Measurements from ENCODE around the gene LRRC49. TPM values are rescaled to one million over a fixed set of nuclear protein-coding genes. Genes with fewer than 3 reads are reported as not detected.
"Not testable (repeated sequence)": the region's sequence is repeated elsewhere in the genome, so short reads cannot be mapped to it uniquely, and the experiment has no call there.

Gene LRRC49
- total RNA-seq, 5 donors from 2014 or later (not counting 1 experiment from before 2014, with no cell fraction given), result 0.16 to 0.77 (median 0.51) TPM; not detected in 1

DNA sequence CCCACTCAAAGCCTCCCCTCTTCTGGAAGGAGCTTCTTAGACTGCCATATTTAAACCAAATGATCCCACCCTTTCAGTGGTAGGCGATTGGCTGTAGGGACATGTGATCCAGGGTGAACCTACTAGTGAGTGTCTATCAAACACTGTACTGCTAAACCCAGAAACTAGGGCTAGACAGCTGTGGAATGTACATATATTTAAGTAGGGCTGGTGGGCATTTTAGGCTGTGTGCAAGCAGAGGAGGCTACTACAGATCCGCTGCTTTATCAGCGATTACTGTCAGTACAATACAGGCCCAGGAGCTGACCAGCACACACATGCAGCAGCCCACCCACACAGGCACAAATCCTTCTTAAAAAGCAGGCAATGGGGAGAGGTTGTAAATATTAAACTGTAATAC lies 23.3 kb upstream of the LRRC49 start:
- DNase-seq (no peak), ATAC-seq (replicated peaks in 1 of 4) (no peak)
- no peak overlapping the region for H3K27ac Mint-ChIP-seq
- Histone ChIP-seq H3K9me3 (no peaks in the 10 kb centered on the region), H3K4me3 (ENCODE audit: control insufficient read depth in 1 of 2, extremely low read depth in 1 of 2, low read length in 1 of 2) (no peak overlapping the region), H3K27me3 (replicated peaks in 1 of 2; ENCODE audit: control insufficient read depth in 2 of 2, extremely low read depth in 1 of 2, insufficient read depth in 2 of 2, low read length in 1 of 2) (peaks cover 3 to 5% of the 10 kb centered on the region in 2 experiments), H3K4me1 (ENCODE audit: control insufficient read depth in 1 of 2, extremely low read depth in 1 of 2, insufficient read depth in 2 of 2, low read length in 2 of 2) (no peaks in the 10 kb centered on the region), H3K36me3 (ENCODE audit: control insufficient read depth in 2 of 2, extremely low read depth in 1 of 2, insufficient read depth in 1 of 2, low read length in 1 of 2) (no peaks in the 10 kb centered on the region), H3K27ac (ENCODE audit: low read length) (no peak overlapping the region)
- H3K36me3 Mint-ChIP-seq, result no peaks in the 10 kb centered on the region
- CTCF ChIA-PET, result no interaction called here
- WGBS (ENCODE audit: insufficient coverage), result no CpG with 5 or more reads among the region's 3 CpGs
- peaks cover 0 to 4% (median 0%) of the 10 kb centered on the region in 3 donors for H3K9me3 Mint-ChIP-seq
- no peak overlapping the region for H3K4me3 Mint-ChIP-seq
- POLR2A ChIA-PET, result no interaction called here
- H3K27me3 Mint-ChIP-seq, result peaks cover 23 to 24% of the 10 kb centered on the region in 2 donors
- no peaks in the 10 kb centered on the region for H3K4me1 Mint-ChIP-seq

- Mint-ChIP-seq H3K4me3 (no peak overlapping the region), H3K4me1 (no peaks in the 10 kb centered on the region), H3K9me3 (peaks cover 0 to 4% (median 0%) of the 10 kb centered on the region in 3 donors), H3K36me3 (no peaks in the 10 kb centered on the region), H3K27me3 (peaks cover 30 to 31% of the 10 kb centered on the region in 2 donors), H3K27ac (no peak overlapping the region)
- Histone ChIP-seq H3K4me1 (ENCODE audit: control insufficient read depth in 1 of 2, extremely low read depth in 1 of 2, insufficient read depth in 2 of 2, low read length in 2 of 2) (no peaks in the 10 kb centered on the region), H3K27me3 (replicated peaks in 1 of 2; ENCODE audit: control insufficient read depth in 2 of 2, extremely low read depth in 1 of 2, insufficient read depth in 2 of 2, low read length in 1 of 2) (peaks cover 3 to 5% of the 10 kb centered on the region in 2 experiments), H3K36me3 (ENCODE audit: control insufficient read depth in 2 of 2, extremely low read depth in 1 of 2, insufficient read depth in 1 of 2, low read length in 1 of 2) (no peaks in the 10 kb centered on the region), H3K27ac (ENCODE audit: low read length) (no peak overlapping the region), H3K9me3 (no peaks in the 10 kb centered on the region), H3K4me3 (ENCODE audit: control insufficient read depth in 1 of 2, extremely low read depth in 1 of 2, low read length in 1 of 2) (no peak overlapping the region)
- no peak for ATAC-seq (replicated peaks in 1 of 4)
- no peak for DNase-seq
- CTCF ChIA-PET, result no interaction called here
- POLR2A ChIA-PET, result no interaction called here
Observed at GRCh38 chr15:70870051-70870450, 22.6 kb upstream of the LRRC49 start.

GRCh38 chr15:70871490-70871889 lies 21.1 kb upstream of the LRRC49 start:
- whole genome bisulfite sequencing (ENCODE audit: insufficient coverage), result 88% methylated on average over 11 of the region's 34 CpGs
- POLR2A ChIA-PET, result interaction anchor here in 1 of 2 donors (0.6 kb wide), 1 partner anchor 1374 kb away, joined by 6 read pairs; no protein-coding TSS in a partner anchor
- H3K4me3 Mint-ChIP-seq; H3K9me3 Mint-ChIP-seq; H3K4me1 ChIP-seq (ENCODE audit: control insufficient read depth in 1 of 2, extremely low read depth in 1 of 2, insufficient read depth in 2 of 2, low read length in 2 of 2); CTCF ChIA-PET; H3K36me3 Mint-ChIP-seq; H3K27me3 ChIP-seq (replicated peaks in 1 of 2; ENCODE audit: control insufficient read depth in 2 of 2, extremely low read depth in 1 of 2, insufficient read depth in 2 of 2, low read length in 1 of 2); H3K4me1 Mint-ChIP-seq; H3K36me3 ChIP-seq (ENCODE audit: control insufficient read depth in 2 of 2, extremely low read depth in 1 of 2, insufficient read depth in 1 of 2, low read length in 1 of 2); H3K27ac ChIP-seq (ENCODE audit: low read length); DNase-seq; ATAC-seq (replicated peaks in 1 of 4); H3K9me3 ChIP-seq; H3K27ac Mint-ChIP-seq; H3K4me3 ChIP-seq (ENCODE audit: control insufficient read depth in 1 of 2, extremely low read depth in 1 of 2, low read length in 1 of 2): not testable (repeated sequence)
- H3K27me3 Mint-ChIP-seq, result peaks cover 32 to 37% of the 10 kb centered on the region in 2 donors

DNA sequence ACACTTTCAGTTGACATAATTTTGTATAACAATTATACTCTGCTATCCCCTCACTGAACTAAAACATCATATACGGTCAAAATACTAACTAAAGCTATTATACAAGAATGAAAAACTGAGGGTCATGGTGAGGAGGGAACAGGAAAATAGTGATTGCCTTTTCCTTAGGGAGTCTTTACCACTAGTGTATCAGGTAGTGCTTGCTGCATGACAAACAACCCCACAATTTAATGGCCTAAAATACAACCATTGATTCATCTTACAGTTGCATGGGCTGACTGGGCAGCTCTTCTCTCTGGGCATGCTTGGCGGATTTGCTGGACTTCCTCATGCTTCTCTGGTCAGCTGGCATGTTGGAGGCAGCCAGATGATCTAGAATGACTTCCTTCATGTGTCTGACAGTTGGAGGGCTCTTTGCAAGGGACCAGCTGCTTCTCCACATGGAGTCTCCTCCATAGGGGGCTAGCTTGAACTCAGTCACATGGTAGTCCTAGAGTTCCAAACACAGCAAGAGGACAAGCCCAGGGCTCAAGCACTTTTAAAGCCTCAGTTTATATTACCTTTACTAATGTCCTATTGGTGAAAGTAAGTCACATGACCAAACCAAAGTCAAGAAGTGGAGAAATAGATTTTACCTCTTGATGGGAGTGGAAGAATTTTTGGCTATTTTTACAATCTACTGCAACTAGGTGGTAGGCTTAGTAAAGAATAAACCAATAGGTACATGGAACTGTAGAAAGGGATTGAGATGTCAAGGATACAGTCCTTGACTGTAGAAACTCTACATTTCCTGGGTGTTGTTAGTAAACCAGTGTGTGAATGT lies 19.2 kb upstream of the LRRC49 start:
- 50% methylated on average over 1 of the region's 2 CpGs for WGBS (ENCODE audit: insufficient coverage)
- Mint-ChIP-seq H3K36me3 (no peaks in the 10 kb centered on the region), H3K27ac (no peak overlapping the region), H3K4me1 (no peaks in the 10 kb centered on the region), H3K27me3 (peaks cover 36 to 41% of the 10 kb centered on the region in 2 donors), H3K4me3 (no peak overlapping the region), H3K9me3 (peaks cover 0 to 4% (median 0%) of the 10 kb centered on the region in 3 donors)
- ChIA-PET CTCF (no interaction called here), POLR2A (no interaction called here)
- ATAC-seq (replicated peaks in 1 of 4) (no peak), DNase-seq (no peak)
- Histone ChIP-seq H3K27ac (ENCODE audit: low read length) (no peak overlapping the region), H3K4me3 (ENCODE audit: control insufficient read depth in 1 of 2, extremely low read depth in 1 of 2, low read length in 1 of 2) (no peak overlapping the region), H3K36me3 (ENCODE audit: control insufficient read depth in 2 of 2, extremely low read depth in 1 of 2, insufficient read depth in 1 of 2, low read length in 1 of 2) (no peaks in the 10 kb centered on the region), H3K27me3 (replicated peaks in 1 of 2; ENCODE audit: control insufficient read depth in 2 of 2, extremely low read depth in 1 of 2, insufficient read depth in 2 of 2, low read length in 1 of 2) (peaks cover under 1 to 5% of the 10 kb centered on the region in 2 experiments), H3K4me1 (ENCODE audit: control insufficient read depth in 1 of 2, extremely low read depth in 1 of 2, insufficient read depth in 2 of 2, low read length in 2 of 2) (no peaks in the 10 kb centered on the region), H3K9me3 (no peaks in the 10 kb centered on the region)

- ATAC-seq (replicated peaks in 1 of 4), result no peak
- Mint-ChIP-seq H3K27me3 (peaks cover 49 to 55% of the 10 kb centered on the region in 2 donors), H3K36me3 (no peaks in the 10 kb centered on the region), H3K9me3 (peaks cover 0 to 4% (median 0%) of the 10 kb centered on the region in 3 donors), H3K4me1 (no peaks in the 10 kb centered on the region), H3K27ac (no peak overlapping the region), H3K4me3 (no peak overlapping the region)
- H3K4me1 ChIP-seq (ENCODE audit: control insufficient read depth in 1 of 2, extremely low read depth in 1 of 2, insufficient read depth in 2 of 2, low read length in 2 of 2), result no peaks in the 10 kb centered on the region
- H3K27ac ChIP-seq (ENCODE audit: low read length), result no peak overlapping the region
- no peaks in the 10 kb centered on the region for H3K9me3 ChIP-seq
- no peak for DNase-seq
- WGBS (ENCODE audit: insufficient coverage), result 100% methylated on average over 1 of the region's 7 CpGs
- no peaks in the 10 kb centered on the region for H3K36me3 ChIP-seq (ENCODE audit: control insufficient read depth in 2 of 2, extremely low read depth in 1 of 2, insufficient read depth in 1 of 2, low read length in 1 of 2)
- peaks cover 0 to 5% of the 10 kb centered on the region in 2 experiments for H3K27me3 ChIP-seq (replicated peaks in 1 of 2; ENCODE audit: control insufficient read depth in 2 of 2, extremely low read depth in 1 of 2, insufficient read depth in 2 of 2, low read length in 1 of 2)
- no peak overlapping the region for H3K4me3 ChIP-seq (ENCODE audit: control insufficient read depth in 1 of 2, extremely low read depth in 1 of 2, low read length in 1 of 2)
- ChIA-PET CTCF (no interaction called here), POLR2A (no interaction called here)
Observed at GRCh38 chr15:70875001-70875782, 17.4 kb upstream of the LRRC49 start.

- 32% methylated on average over 2 of the region's 3 CpGs for WGBS (ENCODE audit: insufficient coverage)
Observed at GRCh38 chr15:70876011-70876410, 16.6 kb upstream of the LRRC49 start.

More at GRCh38 chr15:70876011-70876410, 16.6 kb upstream of the LRRC49 start:
- no peaks in the 10 kb centered on the region for H3K4me1 Mint-ChIP-seq
- H3K36me3 Mint-ChIP-seq, result no peaks in the 10 kb centered on the region
- Histone ChIP-seq H3K27ac (ENCODE audit: low read length) (no peak overlapping the region), H3K27me3 (replicated peaks in 1 of 2; ENCODE audit: control insufficient read depth in 2 of 2, extremely low read depth in 1 of 2, insufficient read depth in 2 of 2, low read length in 1 of 2) (peaks cover 0 to 5% of the 10 kb centered on the region in 2 experiments), H3K4me3 (ENCODE audit: control insufficient read depth in 1 of 2, extremely low read depth in 1 of 2, low read length in 1 of 2) (no peak overlapping the region), H3K36me3 (ENCODE audit: control insufficient read depth in 2 of 2, extremely low read depth in 1 of 2, insufficient read depth in 1 of 2, low read length in 1 of 2) (no peaks in the 10 kb centered on the region), H3K9me3 (no peaks in the 10 kb centered on the region), H3K4me1 (ENCODE audit: control insufficient read depth in 1 of 2, extremely low read depth in 1 of 2, insufficient read depth in 2 of 2, low read length in 2 of 2) (no peaks in the 10 kb centered on the region)
- peaks cover 51 to 53% of the 10 kb centered on the region in 2 donors for H3K27me3 Mint-ChIP-seq
- H3K9me3 Mint-ChIP-seq, result peaks cover 0 to 4% (median 0%) of the 10 kb centered on the region in 3 donors
- no peak overlapping the region for H3K4me3 Mint-ChIP-seq
- ATAC-seq (replicated peaks in 1 of 4) (no peak), DNase-seq (no peak)
- CTCF ChIA-PET, result no interaction called here
- H3K27ac Mint-ChIP-seq, result no peak overlapping the region
- POLR2A ChIA-PET, result no interaction called here

Data from T-cell (primary cell).